Nephron progenitor cell (in vitro differentiated cells): ENCODE data around the gene PLA2G15.

Source experiments
- DNase-seq: peaks from one replicate; pipeline ENCODE4 v3.0.0; 2021
- H3K27ac Mint-ChIP-seq: 2 replicates; pipeline ENCODE4 v1.8.0; 2021; ENCODE audit warnings: mild to moderate bottlenecking, moderate library complexity, mixed read lengths
- H3K27me3 Mint-ChIP-seq: 2 replicates; pipeline ENCODE4 v1.8.0; 2021; ENCODE audit warnings: mild to moderate bottlenecking, low read depth, mixed read lengths; ENCODE audit not compliant: poor library complexity
- H3K36me3 Mint-ChIP-seq: 2 replicates; pipeline ENCODE4 v1.8.0; 2021; ENCODE audit warnings: low read depth, mixed read lengths
- H3K4me1 Mint-ChIP-seq: 2 replicates; pipeline ENCODE4 v1.8.0; 2021; ENCODE audit warnings: mixed read lengths
- H3K4me3 Mint-ChIP-seq: 2 replicates; pipeline ENCODE4 v1.8.0; 2021; ENCODE audit warnings: mild to moderate bottlenecking, moderate library complexity, mixed read lengths
- H3K9me3 Mint-ChIP-seq: 2 replicates; pipeline ENCODE4 v1.8.0; 2021; ENCODE audit warnings: mild to moderate bottlenecking, moderate library complexity, mixed read lengths
- CTCF ChIP-seq: fragments of 200-600 bp; sonication (generic); IDR thresholded peaks from 2 replicates; pipeline ENCODE4 v1.5.0; 2021; ENCODE audit warnings: antibody characterized with exemption

Gene PLA2G15

GRCh38 chr16:68233835-68234187, 11.4 kb upstream of the PLA2G15 start:
- peaks cover 42% of the 10 kb centered on the region for H3K4me1 Mint-ChIP-seq

GRCh38 chr16:68234188-68235107, 10.7 kb upstream of the PLA2G15 start:
- no peak for TF ChIP-seq CTCF
- no peak overlapping the region for H3K27ac Mint-ChIP-seq
- H3K27me3 Mint-ChIP-seq: peaks cover 68% of the 10 kb centered on the region
- no peaks in the 10 kb centered on the region for H3K36me3 Mint-ChIP-seq
- H3K4me3 Mint-ChIP-seq: peak overlapping the region; percentile 76
- peaks cover 4% of the 10 kb centered on the region for H3K9me3 Mint-ChIP-seq
- H3K4me1 Mint-ChIP-seq: peaks cover 36% of the 10 kb centered on the region
- no peak for DNase-seq

More at GRCh38 chr16:68233835-68234187, 11.4 kb upstream of the PLA2G15 start:
- Mint-ChIP-seq H3K4me3 (no peak overlapping the region), H3K27me3 (peaks cover 64% of the 10 kb centered on the region), H3K9me3 (peaks cover 3% of the 10 kb centered on the region), H3K27ac (no peak overlapping the region), H3K36me3 (no peaks in the 10 kb centered on the region)
- no peak for TF ChIP-seq CTCF
- no peak for DNase-seq

GRCh38 chr16:68235108-68235886, 9.9 kb upstream of the PLA2G15 start:
- TF ChIP-seq CTCF: no peak
- no peak overlapping the region for H3K27ac Mint-ChIP-seq
- H3K4me1 Mint-ChIP-seq: peaks cover 35% of the 10 kb centered on the region
- peak; percentile 46 for DNase-seq
- peaks cover 4% of the 10 kb centered on the region for H3K9me3 Mint-ChIP-seq
- H3K4me3 Mint-ChIP-seq: peak overlapping the region; percentile 76
- H3K27me3 Mint-ChIP-seq: peaks cover 68% of the 10 kb centered on the region
- no peaks in the 10 kb centered on the region for H3K36me3 Mint-ChIP-seq

GRCh38 chr16:68235887-68236136, 9.4 kb upstream of the PLA2G15 start, which contains the start of gene ESRP2:
Gene ESRP2, minus strand, starts transcription at chr16:68236127. Its CDS starts 82 bp downstream, at chr16:68236045.
- peak; percentile 53 for DNase-seq
- Mint-ChIP-seq H3K4me1 (peaks cover 35% of the 10 kb centered on the region), H3K9me3 (peaks cover 4% of the 10 kb centered on the region), H3K27ac (no peak within 1 kb of the TSS), H3K36me3 (no peaks in the 10 kb centered on the region), H3K4me3 (peak within 1 kb of the TSS; percentile 81), H3K27me3 (peaks cover 65% of the 10 kb centered on the region)
- no peak for TF ChIP-seq CTCF

GRCh38 chr16:68236137-68236825, 8.9 kb upstream of the PLA2G15 start:
- peaks cover 64% of the 10 kb centered on the region for H3K27me3 Mint-ChIP-seq
- peaks cover 4% of the 10 kb centered on the region for H3K9me3 Mint-ChIP-seq
- H3K36me3 Mint-ChIP-seq: no peaks in the 10 kb centered on the region
- no peak overlapping the region for H3K27ac Mint-ChIP-seq
- H3K4me3 Mint-ChIP-seq: peak overlapping the region; percentile 81
- peaks cover 35% of the 10 kb centered on the region for H3K4me1 Mint-ChIP-seq
- no peak for TF ChIP-seq CTCF
- no peak for DNase-seq
